Natural killer cell (primary cell): ENCODE measurements around the gene KIF3B. TPM values are rescaled to one million over a fixed set of nuclear protein-coding genes. Genes with fewer than 3 reads are reported as not detected.

Experiments
- ATAC-seq, 3 donors: fragments of 150-1000 bp in 2 of 3; fragments of 200-7000 bp in 1 of 3; cut with Tn5 transposase; 1 replicate in 1 of 3; 2 replicates in 2 of 3; pipeline ENCODE4 v1.10.0; 2021; ENCODE audit warnings: mild to moderate bottlenecking in 2 of 3, moderate library complexity in 2 of 3
- DNase-seq, 2 donors: peaks; one replicate each; pipeline versions ENCODE4 v3.0.0 to v3.0.0-alpha.2; 2013 to 2021; ENCODE audit warnings: mixed read lengths in 1 of 2
- H3K27ac ChIP-seq: one replicate; pipeline ENCODE4 v1.5.1; 2013; ENCODE audit warnings: mild to moderate bottlenecking, low read length
- H3K27me3 ChIP-seq: one replicate; pipeline ENCODE4 v1.6.1; 2013; ENCODE audit warnings: low read length; ENCODE audit not compliant: control insufficient read depth, insufficient read depth
- H3K36me3 ChIP-seq: one replicate; pipeline ENCODE4 v1.6.1; 2013; ENCODE audit warnings: low read length; ENCODE audit not compliant: control insufficient read depth, insufficient read depth
- H3K4me1 ChIP-seq: one replicate; pipeline ENCODE4 v1.6.1; 2013; ENCODE audit warnings: low read length; ENCODE audit not compliant: control insufficient read depth, insufficient read depth
- H3K4me3 ChIP-seq: one replicate; pipeline ENCODE4 v1.5.1; 2013; ENCODE audit warnings: low read length
- H3K9me3 ChIP-seq: one replicate; pipeline ENCODE4 v1.6.1; 2013; ENCODE audit warnings: low read length; ENCODE audit not compliant: control insufficient read depth, insufficient read depth
- H3K27ac Mint-ChIP-seq, 2 donors: one replicate each; pipeline ENCODE4 v1.8.0; 2022; ENCODE audit warnings: mild to moderate bottlenecking in 2 of 2, mixed read lengths in 2 of 2, moderate library complexity in 1 of 2
- H3K27me3 Mint-ChIP-seq, 2 donors: one replicate each; pipeline ENCODE4 v1.8.0; 2022; ENCODE audit warnings: low read depth in 2 of 2, mixed read lengths in 2 of 2
- H3K36me3 Mint-ChIP-seq: one replicate; pipeline ENCODE4 v1.8.0; 2022; ENCODE audit warnings: mixed read lengths
- H3K4me1 Mint-ChIP-seq, 2 donors: one replicate each; pipeline ENCODE4 v1.8.0; 2022; ENCODE audit warnings: mixed read lengths in 2 of 2
- H3K4me3 Mint-ChIP-seq: one replicate; pipeline ENCODE4 v1.8.0; 2022; ENCODE audit warnings: mild to moderate bottlenecking, moderate library complexity, mixed read lengths
- H3K9me3 Mint-ChIP-seq, 2 donors: one replicate each; pipeline ENCODE4 v1.8.0; 2022; ENCODE audit warnings: mixed read lengths in 2 of 2
- WGBS: methylation state at CpG from one replicate; pipeline ENCODE4 v1.1.7; 2013; ENCODE audit warnings: missing lambda C conversion rate; ENCODE audit not compliant: insufficient coverage; 5-methylcytosine and 5-hydroxymethylcytosine counted together
- intact Hi-C: fragments of 100-400 bp; cut with micrococcal nuclease; formaldehyde crosslinking; loops from one replicate; pipeline ENCODE4 v1.14.2; 2022
- total RNA-seq, 4 donors: library from RNA; stranded (reverse); fragments of 120-200 nt in 1 of 4; gene quantifications; one replicate each; pipeline versions ENCODE4 v1.2.3 to v1.2.4, GENCODE V29; 2013 to 2022
- TF ChIP-seq, protein P1 (sequence below): fragments of 200-600 bp; IDR thresholded peaks from one replicate; pipeline ENCODE4 v1.8.0; 2022; ENCODE audit warnings: antibody characterized with exemption

Gene KIF3B
- total RNA-seq, 3 donors from 2014 or later (not counting 1 experiment from before 2014, with no cell fraction given), result 10.2 to 14.3 (median 13.2) TPM

DNA sequence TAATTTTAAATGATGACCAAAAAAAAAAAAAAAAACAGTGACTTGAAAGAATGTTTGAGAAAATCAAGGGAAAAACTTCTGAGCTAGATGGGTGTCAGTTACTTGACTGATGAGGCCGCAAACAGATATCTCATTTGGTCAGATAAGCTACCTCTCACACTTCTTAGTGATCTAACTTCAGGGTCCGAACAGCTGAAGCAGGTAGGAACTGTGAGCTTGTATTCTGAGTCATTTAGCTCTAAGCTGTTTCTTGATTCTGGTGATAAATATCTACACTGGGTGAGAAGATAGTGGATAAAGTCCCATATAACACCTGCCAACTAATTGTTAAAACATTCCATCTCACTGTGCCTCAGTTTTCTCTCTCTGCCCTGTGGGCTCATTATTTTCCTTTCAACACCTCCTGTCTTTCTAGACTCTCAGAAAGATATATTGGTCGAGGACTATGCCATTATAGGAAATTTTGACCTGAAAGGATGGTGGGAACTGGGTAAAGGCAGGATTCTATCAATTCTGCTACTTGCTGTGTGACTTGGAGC lies 7.7 kb downstream of the KIF3B start:
- 60% methylated on average over 2 of the region's 3 CpGs for WGBS

DNA sequence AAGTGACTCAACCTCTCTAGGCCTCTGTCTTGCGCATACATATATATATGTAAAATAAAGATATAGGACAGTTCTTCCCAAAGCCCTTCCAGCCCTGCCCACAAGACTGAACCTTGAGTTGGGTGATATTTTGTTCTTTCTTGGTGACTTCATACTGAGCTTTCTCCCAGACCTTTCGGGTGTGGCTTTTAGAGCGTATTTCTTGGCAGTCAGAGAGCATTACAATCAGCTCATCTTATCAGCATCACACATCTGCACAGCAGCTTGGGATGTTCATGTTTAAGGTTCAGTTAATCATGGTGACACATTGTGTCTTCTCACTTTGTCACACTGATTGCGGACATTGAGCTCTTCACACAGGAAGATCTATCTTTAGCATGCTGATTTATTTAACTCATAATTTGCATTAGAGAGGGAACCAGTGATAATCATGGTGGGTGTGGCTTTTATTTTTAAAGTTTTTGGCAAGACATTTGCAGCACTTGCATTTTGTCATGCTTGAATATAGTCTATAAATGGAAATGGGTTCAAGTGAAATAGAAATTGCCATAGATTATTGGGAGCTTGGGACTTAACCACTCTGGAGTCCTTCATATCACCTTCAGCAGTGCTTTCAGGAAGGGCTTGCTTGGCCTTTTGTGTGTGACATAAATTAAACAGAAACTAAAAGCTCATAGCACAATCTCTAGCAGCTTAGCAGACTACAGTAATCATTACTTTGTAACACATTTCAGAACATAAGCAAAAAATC lies 8.3 kb downstream of the KIF3B start:
- DNase-seq, result peak; percentile 20 to 71
- Histone ChIP-seq H3K4me3 (peak overlapping the region; percentile 4), H3K9me3 (no peaks in the 10 kb centered on the region), H3K27ac (peak overlapping the region; percentile 66), H3K4me1 (peaks cover 17% of the 10 kb centered on the region), H3K27me3 (no peaks in the 10 kb centered on the region), H3K36me3 (no peaks in the 10 kb centered on the region)
- 6% methylated on average over 3 of the region's 4 CpGs for WGBS
- Mint-ChIP-seq H3K27me3 (no peaks in the 10 kb centered on the region), H3K9me3 (no peaks in the 10 kb centered on the region), H3K4me1 (peaks cover 30 to 35% of the 10 kb centered on the region in 2 donors), H3K27ac (peak overlapping the region; percentile 77 to 89), H3K4me3 (peak overlapping the region; percentile 68), H3K36me3 (no peaks in the 10 kb centered on the region)
- TF ChIP-seq, protein P1, sequence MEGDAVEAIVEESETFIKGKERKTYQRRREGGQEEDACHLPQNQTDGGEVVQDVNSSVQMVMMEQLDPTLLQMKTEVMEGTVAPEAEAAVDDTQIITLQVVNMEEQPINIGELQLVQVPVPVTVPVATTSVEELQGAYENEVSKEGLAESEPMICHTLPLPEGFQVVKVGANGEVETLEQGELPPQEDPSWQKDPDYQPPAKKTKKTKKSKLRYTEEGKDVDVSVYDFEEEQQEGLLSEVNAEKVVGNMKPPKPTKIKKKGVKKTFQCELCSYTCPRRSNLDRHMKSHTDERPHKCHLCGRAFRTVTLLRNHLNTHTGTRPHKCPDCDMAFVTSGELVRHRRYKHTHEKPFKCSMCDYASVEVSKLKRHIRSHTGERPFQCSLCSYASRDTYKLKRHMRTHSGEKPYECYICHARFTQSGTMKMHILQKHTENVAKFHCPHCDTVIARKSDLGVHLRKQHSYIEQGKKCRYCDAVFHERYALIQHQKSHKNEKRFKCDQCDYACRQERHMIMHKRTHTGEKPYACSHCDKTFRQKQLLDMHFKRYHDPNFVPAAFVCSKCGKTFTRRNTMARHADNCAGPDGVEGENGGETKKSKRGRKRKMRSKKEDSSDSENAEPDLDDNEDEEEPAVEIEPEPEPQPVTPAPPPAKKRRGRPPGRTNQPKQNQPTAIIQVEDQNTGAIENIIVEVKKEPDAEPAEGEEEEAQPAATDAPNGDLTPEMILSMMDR, result no peak
- ATAC-seq, result peak; percentile 89 to 94 (median 91)
- intact Hi-C loops, result loop anchor here (2.0 kb wide), 1 partner anchor 79 kb away; the partner anchor contains the start of genes PLAGL2 and POFUT1

More for the DNA sequence above, 7.7 kb downstream of the KIF3B start:
- ATAC-seq (peak; percentile 20 to 48 (median 40)), DNase-seq (peak in 1 of 2 donors; percentile 27)
- Mint-ChIP-seq H3K27me3 (no peaks in the 10 kb centered on the region), H3K4me1 (peaks cover 28 to 35% of the 10 kb centered on the region in 2 donors), H3K9me3 (no peaks in the 10 kb centered on the region), H3K36me3 (no peaks in the 10 kb centered on the region), H3K27ac (peak overlapping the region; percentile 77 to 89), H3K4me3 (no peak overlapping the region)
- Histone ChIP-seq H3K27me3 (no peaks in the 10 kb centered on the region), H3K9me3 (no peaks in the 10 kb centered on the region), H3K4me3 (no peak overlapping the region), H3K36me3 (no peaks in the 10 kb centered on the region), H3K27ac (peak overlapping the region; percentile 66), H3K4me1 (peaks cover 17% of the 10 kb centered on the region)
- TF ChIP-seq, protein P1, result no peak
- intact Hi-C loops, result loop anchor here (2.0 kb wide), 1 partner anchor 78 kb away; the partner anchor contains the start of genes PLAGL2 and POFUT1

DNA sequence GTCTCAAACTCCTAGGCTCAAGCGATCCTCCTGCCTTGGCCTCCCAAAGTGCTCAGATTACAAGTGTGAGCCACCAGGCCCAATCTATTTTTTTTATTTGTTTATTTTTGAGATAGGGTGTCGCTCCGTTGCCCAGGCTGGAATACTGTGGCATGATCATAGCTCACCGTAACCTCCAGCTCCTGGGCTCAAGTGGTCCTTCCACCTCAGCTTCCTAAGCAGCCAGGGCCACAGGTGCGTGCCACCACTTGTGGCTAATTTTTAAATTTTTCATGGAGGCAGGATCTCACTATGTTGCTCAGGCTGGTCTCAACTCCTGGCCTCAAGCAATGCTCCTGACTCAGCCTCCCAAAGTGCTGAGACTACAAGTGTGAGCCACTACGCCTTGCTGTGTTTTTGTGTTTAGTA lies 9.8 kb downstream of the KIF3B start:
- WGBS, result 98% methylated on average over 5 of the region's 6 CpGs
- DNase-seq (no peak), ATAC-seq (no peak)
- no peaks in the 10 kb centered on the region for H3K9me3 ChIP-seq
- H3K27ac ChIP-seq, result peak overlapping the region; percentile 66
- no peaks in the 10 kb centered on the region for H3K27me3 Mint-ChIP-seq
- peaks cover 29 to 30% of the 10 kb centered on the region in 2 donors for H3K4me1 Mint-ChIP-seq
- H3K4me1 ChIP-seq, result peaks cover 17% of the 10 kb centered on the region
- H3K36me3 Mint-ChIP-seq, result no peaks in the 10 kb centered on the region
- H3K9me3 Mint-ChIP-seq, result no peaks in the 10 kb centered on the region
- H3K27ac Mint-ChIP-seq, result peak overlapping the region; percentile 77 to 89
- no peak overlapping the region for H3K4me3 ChIP-seq
- no peaks in the 10 kb centered on the region for H3K36me3 ChIP-seq
- H3K4me3 Mint-ChIP-seq, result no peak overlapping the region
- TF ChIP-seq, protein P1, result no peak
- intact Hi-C loops, result no loop called here
- H3K27me3 ChIP-seq, result no peaks in the 10 kb centered on the region
